ENCODE results near the gene ADAM22. TPM values are rescaled to one million over a fixed set of nuclear protein-coding genes. Genes with fewer than 3 reads are reported as not detected.

Gene ADAM22
- total and polyA plus RNA-seq, 12 donors: 0.19 to 3.7 (median 1.5) TPM

GRCh38 chr7:87993269-87993668 is 59.2 kb downstream of the ADAM22 start:
- no peaks in the 10 kb centered on the region for H3K9me3 ChIP-seq
- H3K27ac ChIP-seq: no peak overlapping the region
- ATAC-seq (no peak), DNase-seq (no peak)
- no peaks in the 10 kb centered on the region for H3K4me1 ChIP-seq
- no peak overlapping the region for H3K4me3 ChIP-seq
- H3K27me3 ChIP-seq: no peaks in the 10 kb centered on the region
- TF ChIP-seq CTCF (IDR thresholded peaks at IDR 0.05): no peak
- intact Hi-C loops (cut with DNase I): no loop called here
- no peaks in the 10 kb centered on the region for H3K36me3 ChIP-seq

GRCh38 chr7:87999261-87999660 is 65.2 kb downstream of the ADAM22 start:
- no peaks in the 10 kb centered on the region for H3K36me3 ChIP-seq
- H3K4me1 ChIP-seq: peaks cover 0 to 5% (median 0%) of the 10 kb centered on the region in 9 donors
- H3K9me3 ChIP-seq: no peaks in the 10 kb centered on the region
- intact Hi-C loops (cut with DNase I): no loop called here
- no peak for TF ChIP-seq CTCF (IDR thresholded peaks at IDR 0.05)
- WGBS, 2 donors: 88% methylated on average over 1 of the region's 1 CpG
- H3K27ac ChIP-seq: no peak overlapping the region
- no peak for ATAC-seq
- no peak overlapping the region for H3K4me3 ChIP-seq
- no peak for DNase-seq
- no peaks in the 10 kb centered on the region for H3K27me3 ChIP-seq

- DNase-seq (no peak), ATAC-seq (peak in 2 of 8 donors; percentile 42 to 65)
- H3K36me3 ChIP-seq: no peaks in the 10 kb centered on the region
- TF ChIP-seq CTCF (IDR thresholded peaks at IDR 0.05): no peak
- 91% methylated on average over 6 of the region's 6 CpGs for WGBS, 2 donors
- peaks cover 0 to 5% (median 0%) of the 10 kb centered on the region in 9 donors for H3K4me1 ChIP-seq
- no peaks in the 10 kb centered on the region for H3K27me3 ChIP-seq
- no peaks in the 10 kb centered on the region for H3K9me3 ChIP-seq
- H3K27ac ChIP-seq: peak overlapping the region in 2 of 10 donors; percentile 0 to 1
- intact Hi-C loops (cut with DNase I): loop anchor here in 1 of 10 donors (10.0 kb wide), 1 partner anchor 63 kb away; no protein-coding TSS in a partner anchor
- H3K4me3 ChIP-seq: no peak overlapping the region
Measured at GRCh38 chr7:88001744-88002530, 67.9 kb downstream of the ADAM22 start.

GRCh38 chr7:88002617-88003016 is 68.6 kb downstream of the ADAM22 start:
- DNase-seq (no peak), ATAC-seq (peak in 1 of 8 donors; percentile 16)
- H3K9me3 ChIP-seq: no peaks in the 10 kb centered on the region
- H3K4me3 ChIP-seq: no peak overlapping the region
- TF ChIP-seq CTCF (IDR thresholded peaks at IDR 0.05): no peak
- intact Hi-C loops (cut with DNase I): loop anchor here in 1 of 10 donors (10.0 kb wide), 1 partner anchor 62 kb away; no protein-coding TSS in a partner anchor
- peaks cover 0 to 5% (median 0%) of the 10 kb centered on the region in 9 donors for H3K4me1 ChIP-seq
- no peaks in the 10 kb centered on the region for H3K27me3 ChIP-seq
- H3K27ac ChIP-seq: peak overlapping the region in 3 of 10 donors; percentile 0 to 42 (median 1)
- H3K36me3 ChIP-seq: no peaks in the 10 kb centered on the region

All from heart right ventricle (tissue), 16 donors.